PC-9 (cell line): ENCODE results near the gene UTP14C. TPM values are rescaled to one million over a fixed set of nuclear protein-coding genes. Genes with fewer than 3 reads are reported as not detected.

ENCODE experiments used
- BruUV-seq: library from RNA; stranded (reverse); fragments of 400-500 nt; replicated peaks from 2 replicates; lab custom pipeline; 2021; lab: Mats Ljungman, UMichigan
- CTCF ChIA-PET: fragments of 300-600 bp; sonication (Branson Sonifier 250); formaldehyde crosslinking; loops from one replicate; lab custom pipeline; 2022; ENCODE audit warnings: antibody characterized with exemption; lab: Charles Lee
- POLR2A ChIA-PET: fragments of 300-600 bp; sonication (Branson Sonifier 250); formaldehyde crosslinking; loops from one replicate; lab custom pipeline; 2022; ENCODE audit warnings: antibody characterized with exemption; ENCODE audit not compliant: unreplicated experiment; lab: Charles Lee
- DNase-seq, 2 experiments: peaks; one replicate each; pipeline versions ENCODE4 v3.0.0 to v3.0.0-alpha.2; 2015 to 2022; ENCODE audit warnings: mixed read lengths in 1 of 2
- H2AFZ ChIP-seq: fragments of 200-600 bp; sonication (generic); 2 replicates; pipeline ENCODE4 v1.8.1; 2017; ENCODE audit warnings: antibody characterized with exemption
- H3F3A ChIP-seq: fragments of 200-600 bp; sonication (generic); 2 replicates; pipeline ENCODE4 v1.8.1; 2017; ENCODE audit warnings: antibody characterized with exemption, mild to moderate bottlenecking, low read depth; ENCODE audit not compliant: insufficient read depth
- H3K27ac ChIP-seq: fragments of 200-600 bp; sonication (generic); 2 replicates; pipeline ENCODE4 v1.6.1; 2016; ENCODE audit warnings: mixed run types
- H3K27me3 ChIP-seq: fragments of 200-600 bp; sonication (generic); 2 replicates; pipeline ENCODE4 v1.6.1; 2016; ENCODE audit warnings: low read depth, mixed run types; ENCODE audit not compliant: insufficient read depth
- H3K36me3 ChIP-seq: fragments of 200-600 bp; sonication (generic); 2 replicates; pipeline ENCODE4 v1.6.1; 2016; ENCODE audit warnings: low read depth, mixed run types
- H3K4me1 ChIP-seq: fragments of 200-600 bp; sonication (generic); replicated peaks from 2 replicates; pipeline ENCODE4 v1.6.1; 2016; ENCODE audit warnings: mixed run types; ENCODE audit not compliant: insufficient read depth
- H3K4me2 ChIP-seq: fragments of 200-600 bp; sonication (generic); 2 replicates; pipeline ENCODE4 v1.6.1; 2017; ENCODE audit warnings: mixed run types
- H3K4me3 ChIP-seq: fragments of 200-600 bp; sonication (generic); 2 replicates; pipeline ENCODE4 v1.6.1; 2016; ENCODE audit warnings: mixed run types
- H3K79me2 ChIP-seq: fragments of 200-600 bp; sonication (generic); 2 replicates; pipeline ENCODE4 v1.6.1; 2017; ENCODE audit warnings: low read depth, mixed run types
- H3K9me2 ChIP-seq: fragments of 200-600 bp; sonication (generic); 2 replicates; pipeline ENCODE4 v1.8.1; 2017; ENCODE audit warnings: mild to moderate bottlenecking; ENCODE audit not compliant: insufficient read depth
- H3K9me3 ChIP-seq: fragments of 200-600 bp; sonication (generic); 2 replicates; pipeline ENCODE4 v1.8.1; 2016; ENCODE audit warnings: low read depth; ENCODE audit not compliant: insufficient read depth
- H4K20me1 ChIP-seq: fragments of 200-600 bp; sonication (generic); 2 replicates; pipeline ENCODE4 v1.8.1; 2017; ENCODE audit not compliant: insufficient read depth
- EZH2 ChIP-seq: fragments of 200-600 bp; sonication (generic); IDR thresholded peaks from 2 replicates; pipeline ENCODE4 v1.8.0; 2017; ENCODE audit warnings: antibody characterized with exemption, low read depth
- intact Hi-C: fragments of 100-400 bp; cut with micrococcal nuclease; formaldehyde crosslinking; loops from one replicate; pipeline ENCODE4 v1.10.0; 2022; ENCODE audit not compliant: unreplicated experiment
- total RNA-seq: library from RNA; stranded (reverse); gene quantifications from 2 replicates; pipeline ENCODE4 v1.2.3, GENCODE V29; 2021
- TF ChIP-seq, protein P1 (sequence below): fragments of 200-600 bp; sonication (generic); conservative IDR thresholded peaks from 2 replicates; pipeline ENCODE4 v1.6.1; 2017; ENCODE audit warnings: mixed run types, antibody characterized with exemption, mild to moderate bottlenecking, moderate library complexity

Gene UTP14C
- total RNA-seq, 1 experiment from 2014 or later = 11.4 TPM

GRCh38 chr13:52005841-52006522, 18.5 kb upstream of the UTP14C start:
- Histone ChIP-seq H3K27me3 (peaks cover 4% of the 10 kb centered on the region; the same call in 1 of the 2 replicates), H3K9me2 (no peaks in the 10 kb centered on the region), H4K20me1 (no peaks in the 10 kb centered on the region), H3F3A (no peaks in the 10 kb centered on the region), H3K79me2 (no peaks in the 10 kb centered on the region), H3K4me2 (no peak overlapping the region), H3K4me3 (no peak overlapping the region), H3K27ac (no peak overlapping the region), H2AFZ (no peak overlapping the region), H3K36me3 (no peaks in the 10 kb centered on the region), H3K4me1 (no peaks in the 10 kb centered on the region), H3K9me3 (no peaks in the 10 kb centered on the region)
- POLR2A ChIA-PET = no interaction called here
- DNase-seq = no peak
- intact Hi-C loops = no loop called here
- CTCF ChIA-PET = no interaction called here
- TF ChIP-seq, protein P1, sequence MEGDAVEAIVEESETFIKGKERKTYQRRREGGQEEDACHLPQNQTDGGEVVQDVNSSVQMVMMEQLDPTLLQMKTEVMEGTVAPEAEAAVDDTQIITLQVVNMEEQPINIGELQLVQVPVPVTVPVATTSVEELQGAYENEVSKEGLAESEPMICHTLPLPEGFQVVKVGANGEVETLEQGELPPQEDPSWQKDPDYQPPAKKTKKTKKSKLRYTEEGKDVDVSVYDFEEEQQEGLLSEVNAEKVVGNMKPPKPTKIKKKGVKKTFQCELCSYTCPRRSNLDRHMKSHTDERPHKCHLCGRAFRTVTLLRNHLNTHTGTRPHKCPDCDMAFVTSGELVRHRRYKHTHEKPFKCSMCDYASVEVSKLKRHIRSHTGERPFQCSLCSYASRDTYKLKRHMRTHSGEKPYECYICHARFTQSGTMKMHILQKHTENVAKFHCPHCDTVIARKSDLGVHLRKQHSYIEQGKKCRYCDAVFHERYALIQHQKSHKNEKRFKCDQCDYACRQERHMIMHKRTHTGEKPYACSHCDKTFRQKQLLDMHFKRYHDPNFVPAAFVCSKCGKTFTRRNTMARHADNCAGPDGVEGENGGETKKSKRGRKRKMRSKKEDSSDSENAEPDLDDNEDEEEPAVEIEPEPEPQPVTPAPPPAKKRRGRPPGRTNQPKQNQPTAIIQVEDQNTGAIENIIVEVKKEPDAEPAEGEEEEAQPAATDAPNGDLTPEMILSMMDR = no peak
- TF ChIP-seq EZH2 = no peak
- no TSS peak for BruUV-seq

- TF ChIP-seq EZH2 = no peak
- TF ChIP-seq, protein P1 = no peak
- no peaks in the 10 kb centered on the region for H3K79me2 ChIP-seq
- no peak overlapping the region for H3K4me3 ChIP-seq
- H4K20me1 ChIP-seq = no peaks in the 10 kb centered on the region
- BruUV-seq = no TSS peak
- H2AFZ ChIP-seq = no peak overlapping the region
- H3K9me2 ChIP-seq = no peaks in the 10 kb centered on the region
- H3K4me1 ChIP-seq = no peaks in the 10 kb centered on the region
- no peaks in the 10 kb centered on the region for H3K9me3 ChIP-seq
- H3F3A ChIP-seq = no peaks in the 10 kb centered on the region
- DNase-seq = no peak
- H3K27me3 ChIP-seq = peaks cover 4% of the 10 kb centered on the region; the same call in 1 of the 2 replicates
- ChIA-PET CTCF (no interaction called here), POLR2A (no interaction called here)
- no peaks in the 10 kb centered on the region for H3K36me3 ChIP-seq
- no peak overlapping the region for H3K4me2 ChIP-seq
- intact Hi-C loops = no loop called here
- H3K27ac ChIP-seq = no peak overlapping the region
Observed at GRCh38 chr13:52006523-52007245, 17.8 kb upstream of the UTP14C start.

- no peak for TF ChIP-seq EZH2
- TF ChIP-seq, protein P1 = no peak
- DNase-seq = no peak
- H3K27ac ChIP-seq = no peak overlapping the region
- H3K9me3 ChIP-seq = no peaks in the 10 kb centered on the region
- H3K9me2 ChIP-seq = no peaks in the 10 kb centered on the region
- H2AFZ ChIP-seq = no peak overlapping the region
- intact Hi-C loops = loop anchor here (5.0 kb wide), 1 partner anchor 442 kb away; the partner anchor contains the start of gene VPS36
- BruUV-seq = no TSS peak
- H3F3A ChIP-seq = no peaks in the 10 kb centered on the region
- CTCF ChIA-PET = no interaction called here
- peaks cover 4% of the 10 kb centered on the region; the same call in 1 of the 2 replicates for H3K27me3 ChIP-seq
- POLR2A ChIA-PET = no interaction called here
- no peaks in the 10 kb centered on the region for H3K36me3 ChIP-seq
- peaks cover 9% of the 10 kb centered on the region for H3K4me1 ChIP-seq
- H3K4me2 ChIP-seq = no peak overlapping the region
- no peaks in the 10 kb centered on the region for H4K20me1 ChIP-seq
- H3K79me2 ChIP-seq = peaks cover 27% of the 10 kb centered on the region
- H3K4me3 ChIP-seq = no peak overlapping the region
Observed at GRCh38 chr13:52009946-52010345, 14.5 kb upstream of the UTP14C start.
